Suppressor macrophage treated with lipopolysaccharide for 1 hour (primary cell): ENCODE measurements around the gene TEDC2.
A peak's percentile ranks its signal among the peaks of the same experiment; 100 is the strongest.

Experiments used
- DNase-seq, 3 donors: peaks; one replicate each; pipeline ENCODE4 v3.0.0-alpha.2; 2020 to 2022

The TEDC2 gene

GRCh38 chr16:2497116-2497630, 37.3 kb downstream of the TEDC2 start:
- no peak for DNase-seq

- DNase-seq = no peak
These were observed 38.0 kb downstream of the TEDC2 start for GRCh38 chr16:2497695-2498484.

- DNase-seq = no peak
These were observed 38.8 kb downstream of the TEDC2 start for GRCh38 chr16:2498531-2499253.

GRCh38 chr16:2499454-2499853, 39.5 kb downstream of the TEDC2 start:
- no peak for DNase-seq

GRCh38 chr16:2499890-2500429, 40.1 kb downstream of the TEDC2 start:
- no peak for DNase-seq

- no peak for DNase-seq
These were observed 40.6 kb downstream of the TEDC2 start for GRCh38 chr16:2500430-2500917.

GRCh38 chr16:2500918-2501750, 41.2 kb downstream of the TEDC2 start:
- DNase-seq = peak; percentile 87 to 92 (median 91)

- no peak for DNase-seq
These were observed 42.3 kb downstream of the TEDC2 start for GRCh38 chr16:2501946-2502895.

- DNase-seq = no peak
These were observed 45.8 kb downstream of the TEDC2 start for GRCh38 chr16:2505695-2506094.

- DNase-seq = peak; percentile 70 to 82 (median 71)
These were observed 47.2 kb downstream of the TEDC2 start for GRCh38 chr16:2507052-2507659.

GRCh38 chr16:2507665-2508064, 47.8 kb downstream of the TEDC2 start:
- DNase-seq = peak; percentile 80 to 84 (median 83)

- DNase-seq = no peak
These were observed 49.0 kb downstream of the TEDC2 start for GRCh38 chr16:2508722-2509400.

- peak; percentile 46 to 76 (median 54) for DNase-seq
These were observed 51.4 kb downstream of the TEDC2 start for GRCh38 chr16:2511128-2511800.

- DNase-seq = no peak
These were observed 52.3 kb downstream of the TEDC2 start for GRCh38 chr16:2511996-2512734.

GRCh38 chr16:2512735-2513404, 53.0 kb downstream of the TEDC2 start:
- no peak for DNase-seq

GRCh38 chr16:2513405-2514332, 53.8 kb downstream of the TEDC2 start, which contains the start of gene ATP6V0C:
Gene ATP6V0C, plus strand, starts transcription at chr16:2513952. Its CDS starts 152 bp downstream, at chr16:2514104.
- DNase-seq = peak; percentile 94 to 97 (median 96)
